RWPE2 (cell line): ENCODE data around the gene PLCG2.

Experiments used
- ATAC-seq: fragments of 200-7000 bp; cut with Tn5 transposase; 3 replicates; pipeline ENCODE4 v1.9.1; 2021; ENCODE audit warnings: low read depth
- DNase-seq: peaks from one replicate; pipeline ENCODE4 v3.0.0-alpha.2; 2020; ENCODE audit warnings: low spot score
- H3K27ac ChIP-seq: fragments of 450-650 bp; 2 replicates; pipeline ENCODE4 v1.5.1; 2017; ENCODE audit warnings: mild to moderate bottlenecking; ENCODE audit not compliant: poor library complexity, severe bottlenecking
- H3K27me3 ChIP-seq: fragments of 250-450 bp; sonication (Bioruptor Pico); 2 replicates; pipeline ENCODE4 v1.5.1; 2021; ENCODE audit warnings: mild to moderate bottlenecking, moderate library complexity; ENCODE audit not compliant: insufficient read depth, poor library complexity, severe bottlenecking
- H3K36me3 ChIP-seq: fragments of 250-450 bp; sonication (Bioruptor Pico); 2 replicates; pipeline ENCODE4 v1.5.1; 2020; ENCODE audit warnings: low read depth, mild to moderate bottlenecking, moderate library complexity
- H3K4me1 ChIP-seq: fragments of 250-450 bp; sonication (Bioruptor Pico); 2 replicates; pipeline ENCODE4 v1.5.1; 2021; ENCODE audit warnings: mild to moderate bottlenecking, moderate library complexity; ENCODE audit not compliant: insufficient read depth, poor library complexity, severe bottlenecking
- H3K4me3 ChIP-seq: fragments of 250-450 bp; sonication (Bioruptor Pico); 2 replicates; pipeline ENCODE4 v1.5.1; 2021; ENCODE audit warnings: mild to moderate bottlenecking, moderate library complexity; ENCODE audit not compliant: severe bottlenecking
- H3K9me3 ChIP-seq: fragments of 250-450 bp; sonication (Bioruptor Pico); 2 replicates; pipeline ENCODE4 v1.5.1; 2021; ENCODE audit warnings: mild to moderate bottlenecking, moderate library complexity; ENCODE audit not compliant: severe bottlenecking
- CTCF ChIP-seq: fragments of 450-650 bp; IDR thresholded peaks from one replicate; pipeline ENCODE4 v1.5.1; 2017; ENCODE audit warnings: mild to moderate bottlenecking, moderate library complexity; ENCODE audit not compliant: poor library complexity, severe bottlenecking

The PLCG2 gene

GRCh38 chr16:81816351-81816750 lies 37.3 kb downstream of the PLCG2 start:
- H3K36me3 ChIP-seq, result no peaks in the 10 kb centered on the region
- TF ChIP-seq CTCF, result no peak
- no peaks in the 10 kb centered on the region for H3K4me1 ChIP-seq
- H3K4me3 ChIP-seq, result no peak overlapping the region
- DNase-seq, result no peak
- no peak overlapping the region for H3K27ac ChIP-seq
- H3K9me3 ChIP-seq, result no peaks in the 10 kb centered on the region
- ATAC-seq, result no peak
- H3K27me3 ChIP-seq, result no peaks in the 10 kb centered on the region

DNA sequence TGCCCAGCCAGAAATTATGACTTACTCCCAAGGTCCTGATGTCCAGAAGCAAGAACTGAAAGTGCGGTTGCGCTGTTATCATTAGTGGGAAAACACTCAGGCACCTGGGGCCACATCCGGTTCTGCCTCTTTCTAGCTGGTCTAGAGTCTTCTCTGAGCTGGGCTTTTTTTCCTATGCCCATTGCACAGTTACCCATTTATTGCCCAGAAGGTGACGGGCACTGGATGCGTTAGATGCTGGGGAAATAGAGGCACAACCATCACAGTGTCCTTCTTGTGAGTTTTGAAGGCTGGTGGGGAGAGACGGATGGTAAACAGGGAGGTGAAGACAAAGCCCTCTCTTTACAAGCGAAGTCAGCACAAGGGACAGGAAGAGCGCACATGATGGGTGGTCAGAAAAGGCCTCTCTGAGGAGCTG lies 37.7 kb downstream of the PLCG2 start:
- Histone ChIP-seq H3K27me3 (no peaks in the 10 kb centered on the region), H3K36me3 (no peaks in the 10 kb centered on the region), H3K4me1 (no peaks in the 10 kb centered on the region), H3K27ac (no peak overlapping the region), H3K9me3 (no peaks in the 10 kb centered on the region), H3K4me3 (no peak overlapping the region)
- no peak for ATAC-seq
- DNase-seq, result no peak
- TF ChIP-seq CTCF, result no peak

GRCh38 chr16:81817296-81817695 lies 38.2 kb downstream of the PLCG2 start:
- no peaks in the 10 kb centered on the region for H3K36me3 ChIP-seq
- H3K4me1 ChIP-seq, result no peaks in the 10 kb centered on the region
- no peak for TF ChIP-seq CTCF
- ATAC-seq (no peak), DNase-seq (no peak)
- H3K27ac ChIP-seq, result no peak overlapping the region
- H3K4me3 ChIP-seq, result no peak overlapping the region
- no peaks in the 10 kb centered on the region for H3K27me3 ChIP-seq
- H3K9me3 ChIP-seq, result no peaks in the 10 kb centered on the region

DNA sequence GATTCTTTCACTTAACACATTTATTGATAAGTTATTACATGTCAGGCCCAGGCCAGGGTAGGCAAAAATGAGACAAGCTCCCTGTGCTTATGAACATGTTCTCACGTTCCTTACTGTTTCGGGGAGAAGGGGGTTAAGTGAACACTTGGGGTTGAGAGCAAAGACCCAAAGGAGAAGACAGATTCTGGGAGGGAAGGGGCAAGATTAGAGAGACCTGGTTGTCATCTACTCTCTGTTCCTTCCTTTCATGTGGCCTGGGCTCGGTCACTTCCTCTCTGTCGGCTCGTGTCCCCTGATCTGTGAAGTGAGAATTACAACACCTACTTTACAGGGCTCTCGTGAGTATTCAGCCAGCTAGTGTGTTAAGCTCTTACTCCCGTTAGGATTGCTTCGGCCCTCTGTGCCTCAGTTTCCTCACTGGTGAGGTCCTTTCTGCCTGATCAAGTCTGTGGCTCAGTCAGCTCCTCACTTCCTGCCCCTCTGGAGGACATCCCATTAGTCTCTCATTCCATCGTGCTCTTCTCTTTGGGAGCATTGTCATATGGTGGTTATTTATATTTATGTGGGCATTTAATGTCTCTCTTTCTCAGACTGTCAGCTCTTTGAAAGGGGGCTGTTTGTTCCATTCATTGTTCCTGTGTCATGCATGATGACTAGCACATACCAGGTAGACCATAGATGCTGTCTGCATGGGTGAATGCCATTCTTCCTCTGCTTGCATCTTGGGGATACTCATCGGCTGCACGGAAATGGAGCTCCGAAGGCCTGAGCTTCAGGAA lies 38.9 kb downstream of the PLCG2 start:
- no peaks in the 10 kb centered on the region for H3K4me1 ChIP-seq
- no peak overlapping the region for H3K4me3 ChIP-seq
- H3K27ac ChIP-seq, result no peak overlapping the region
- TF ChIP-seq CTCF, result no peak
- no peaks in the 10 kb centered on the region for H3K27me3 ChIP-seq
- DNase-seq (no peak), ATAC-seq (no peak)
- H3K9me3 ChIP-seq, result no peaks in the 10 kb centered on the region
- H3K36me3 ChIP-seq, result no peaks in the 10 kb centered on the region

DNA sequence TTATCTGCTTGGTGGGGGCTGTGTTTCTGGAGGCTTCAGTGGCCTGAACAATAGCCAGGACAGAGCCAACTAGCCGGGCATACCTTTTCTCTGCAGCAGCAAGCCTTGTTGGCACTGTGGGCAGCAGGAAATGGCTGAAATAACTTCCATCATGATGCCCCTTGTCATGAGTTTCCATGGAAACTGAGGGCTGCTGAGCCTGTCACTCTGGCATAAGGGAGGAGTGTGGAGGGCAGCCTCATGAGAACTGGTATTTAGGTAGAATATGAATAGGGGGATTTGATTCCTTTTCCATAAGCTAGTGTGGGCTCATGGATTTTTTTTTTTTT lies 39.4 kb downstream of the PLCG2 start:
- no peaks in the 10 kb centered on the region for H3K36me3 ChIP-seq
- no peak overlapping the region for H3K27ac ChIP-seq
- no peaks in the 10 kb centered on the region for H3K27me3 ChIP-seq
- no peaks in the 10 kb centered on the region for H3K4me1 ChIP-seq
- ATAC-seq (no peak), DNase-seq (no peak)
- H3K4me3 ChIP-seq, result no peak overlapping the region
- TF ChIP-seq CTCF, result no peak
- no peaks in the 10 kb centered on the region for H3K9me3 ChIP-seq
